Measurements from ENCODE around the gene KIAA0232.

Gene KIAA0232

GRCh38 chr4:6917461-6918271 lies 135.1 kb downstream of the KIAA0232 start:
- DNase-seq (ENCODE audit: low spot score): peak; percentile 65

GRCh38 chr4:6918338-6918737 lies 135.8 kb downstream of the KIAA0232 start:
- no peak for DNase-seq (ENCODE audit: low spot score)

- no peak for DNase-seq (ENCODE audit: low spot score)
Measured at GRCh38 chr4:6920171-6920570, 137.6 kb downstream of the KIAA0232 start.

- DNase-seq (ENCODE audit: low spot score): no peak
Measured at GRCh38 chr4:6923507-6923906, 141.0 kb downstream of the KIAA0232 start.

GRCh38 chr4:6924361-6924779 lies 141.8 kb downstream of the KIAA0232 start:
- DNase-seq (ENCODE audit: low spot score): no peak

GRCh38 chr4:6925357-6925836 lies 142.9 kb downstream of the KIAA0232 start:
- DNase-seq (ENCODE audit: low spot score): peak; percentile 56

- DNase-seq (ENCODE audit: low spot score): no peak
Measured at GRCh38 chr4:6926081-6926480, 143.6 kb downstream of the KIAA0232 start.

GRCh38 chr4:6926681-6927478 lies 144.4 kb downstream of the KIAA0232 start:
- DNase-seq (ENCODE audit: low spot score): no peak

GRCh38 chr4:6928081-6928480 lies 145.6 kb downstream of the KIAA0232 start:
- DNase-seq (ENCODE audit: low spot score): no peak

- no peak for DNase-seq (ENCODE audit: low spot score)
Measured at GRCh38 chr4:6929339-6929811, 146.8 kb downstream of the KIAA0232 start.

- DNase-seq (ENCODE audit: low spot score): no peak
Measured at GRCh38 chr4:6929812-6930464, 147.4 kb downstream of the KIAA0232 start.

- no peak for DNase-seq (ENCODE audit: low spot score)
Measured at GRCh38 chr4:6932475-6932874, 149.9 kb downstream of the KIAA0232 start.

GRCh38 chr4:6932918-6933317 lies 150.4 kb downstream of the KIAA0232 start:
- no peak for DNase-seq (ENCODE audit: low spot score)

Measured in Ammon's horn (tissue), 1 donor.